Left renal cortex interstitium (tissue), 4 donors: ENCODE data around the gene MIP. TPM values are rescaled to one million over a fixed set of nuclear protein-coding genes. Genes with fewer than 3 reads are reported as not detected.
"Not testable (repeated sequence)": the region's sequence is repeated elsewhere in the genome, so short reads cannot be mapped to it uniquely, and the experiment has no call there.

Source experiments
- DNase-seq, 4 donors: peaks; one replicate each; pipeline ENCODE4 v3.0.0-alpha.2; 2013; ENCODE audit warnings: low read depth in 4 of 4, low spot score in 2 of 4, missing footprints in 1 of 4
- polyA plus RNA-seq, 4 donors: library from polyadenylated mRNA; unstranded; fragments of 120-200 nt; gene quantifications; one replicate each; pipeline ENCODE4 v1.2.1, GENCODE V29; 2013; ENCODE audit not compliant: insufficient read length in 4 of 4

Gene MIP
- polyA plus RNA-seq, 4 donors = 0.11 to 0.38 (median 0.21) TPM; not detected in 1

- peak; percentile 78 to 87 (median 82) for DNase-seq
These were observed 14.0 kb upstream of the MIP start, which contains the start of gene SPRYD4 for GRCh38 chr12:56468216-56469006. Gene SPRYD4 (plus strand): TSS chr12:56468578. CDS start chr12:56468592, 14 bp downstream.

- no peak for DNase-seq
These were observed 8.1 kb upstream of the MIP start for GRCh38 chr12:56462565-56462964.

GRCh38 chr12:56461235-56462159 lies 7.0 kb upstream of the MIP start:
- no peak for DNase-seq

- DNase-seq = no peak
These were observed 3.4 kb upstream of the MIP start for GRCh38 chr12:56457817-56458216.

GRCh38 chr12:56451147-56451546 lies 3.3 kb downstream of the MIP start:
- no peak for DNase-seq

GRCh38 chr12:56450241-56450640 lies 4.2 kb downstream of the MIP start:
- no peak for DNase-seq

GRCh38 chr12:56449622-56449984 lies 4.9 kb downstream of the MIP start:
- no peak for DNase-seq

- peak; percentile 86 to 95 (median 89) for DNase-seq
These were observed 5.4 kb downstream of the MIP start, which contains the start of gene TIMELESS for GRCh38 chr12:56448860-56449621. Gene TIMELESS (minus strand): TSS chr12:56449426. CDS start chr12:56434170, 15,256 bp downstream.

- DNase-seq = not testable (repeated sequence)
These were observed 11.2 kb downstream of the MIP start for GRCh38 chr12:56443208-56443607.

- no peak for DNase-seq
These were observed 16.9 kb downstream of the MIP start for GRCh38 chr12:56437430-56438176.

GRCh38 chr12:56434828-56435227 lies 19.6 kb downstream of the MIP start:
- no peak for DNase-seq

GRCh38 chr12:56431850-56432249 lies 22.6 kb downstream of the MIP start:
- DNase-seq = no peak

GRCh38 chr12:56431288-56431687 lies 23.2 kb downstream of the MIP start:
- DNase-seq = no peak

GRCh38 chr12:56425940-56426438 lies 28.5 kb downstream of the MIP start:
- no peak for DNase-seq

- no peak for DNase-seq
These were observed 29.3 kb downstream of the MIP start for GRCh38 chr12:56425193-56425592.

GRCh38 chr12:56420411-56420810 lies 34.0 kb downstream of the MIP start:
- no peak for DNase-seq

GRCh38 chr12:56417739-56418138 lies 36.7 kb downstream of the MIP start:
- no peak for DNase-seq

GRCh38 chr12:56414401-56414800 lies 40.1 kb downstream of the MIP start:
- no peak for DNase-seq

- DNase-seq = no peak
These were observed 41.1 kb downstream of the MIP start for GRCh38 chr12:56413392-56413791.
